AG10803 (cell line): ENCODE data around the gene CLEC4D.

ENCODE experiments used
- DNase-seq: peaks from one replicate; pipeline ENCODE4 v3.0.0; 2010; ENCODE audit warnings: low read depth
- H3K4me3 ChIP-seq: 2 replicates; pipeline ENCODE4 v1.5.1; 2011; ENCODE audit warnings: mild to moderate bottlenecking, low read length, control low read depth
- TF ChIP-seq, protein P1 (sequence below): conservative IDR thresholded peaks from 2 replicates; pipeline ENCODE4 v1.5.1; 2011; ENCODE audit warnings: mild to moderate bottlenecking, low read length, control low read depth, inconsistent platforms

Gene CLEC4D

DNA sequence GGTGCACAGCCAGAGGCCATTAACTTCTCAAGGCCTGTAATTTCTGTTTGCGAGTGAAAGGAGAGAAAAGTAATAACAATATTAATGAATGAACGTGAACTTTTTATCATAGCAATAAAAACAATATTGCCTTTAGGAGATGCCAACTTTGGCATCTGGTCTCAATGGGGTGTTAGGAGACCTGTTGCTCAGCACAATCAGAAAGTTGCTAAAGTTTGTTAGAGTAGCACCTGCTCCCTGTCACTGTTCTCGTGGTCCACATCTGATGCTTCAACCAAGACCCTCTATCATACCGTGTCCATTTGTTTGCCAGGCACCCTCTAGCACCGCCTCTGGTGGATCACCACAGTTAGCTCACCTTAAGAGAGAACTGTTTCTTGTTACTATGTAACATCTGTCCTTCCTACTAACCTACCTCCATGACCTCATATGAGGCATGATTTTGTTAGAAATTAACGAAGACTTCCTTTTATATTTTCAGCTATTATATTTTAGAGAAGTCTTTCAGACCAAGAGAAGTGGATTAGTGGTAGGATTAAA is 39.9 kb downstream of the CLEC4D start:
- H3K4me3 ChIP-seq, result no peak overlapping the region
- DNase-seq, result no peak
- TF ChIP-seq, protein P1, sequence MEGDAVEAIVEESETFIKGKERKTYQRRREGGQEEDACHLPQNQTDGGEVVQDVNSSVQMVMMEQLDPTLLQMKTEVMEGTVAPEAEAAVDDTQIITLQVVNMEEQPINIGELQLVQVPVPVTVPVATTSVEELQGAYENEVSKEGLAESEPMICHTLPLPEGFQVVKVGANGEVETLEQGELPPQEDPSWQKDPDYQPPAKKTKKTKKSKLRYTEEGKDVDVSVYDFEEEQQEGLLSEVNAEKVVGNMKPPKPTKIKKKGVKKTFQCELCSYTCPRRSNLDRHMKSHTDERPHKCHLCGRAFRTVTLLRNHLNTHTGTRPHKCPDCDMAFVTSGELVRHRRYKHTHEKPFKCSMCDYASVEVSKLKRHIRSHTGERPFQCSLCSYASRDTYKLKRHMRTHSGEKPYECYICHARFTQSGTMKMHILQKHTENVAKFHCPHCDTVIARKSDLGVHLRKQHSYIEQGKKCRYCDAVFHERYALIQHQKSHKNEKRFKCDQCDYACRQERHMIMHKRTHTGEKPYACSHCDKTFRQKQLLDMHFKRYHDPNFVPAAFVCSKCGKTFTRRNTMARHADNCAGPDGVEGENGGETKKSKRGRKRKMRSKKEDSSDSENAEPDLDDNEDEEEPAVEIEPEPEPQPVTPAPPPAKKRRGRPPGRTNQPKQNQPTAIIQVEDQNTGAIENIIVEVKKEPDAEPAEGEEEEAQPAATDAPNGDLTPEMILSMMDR, result no peak

DNA sequence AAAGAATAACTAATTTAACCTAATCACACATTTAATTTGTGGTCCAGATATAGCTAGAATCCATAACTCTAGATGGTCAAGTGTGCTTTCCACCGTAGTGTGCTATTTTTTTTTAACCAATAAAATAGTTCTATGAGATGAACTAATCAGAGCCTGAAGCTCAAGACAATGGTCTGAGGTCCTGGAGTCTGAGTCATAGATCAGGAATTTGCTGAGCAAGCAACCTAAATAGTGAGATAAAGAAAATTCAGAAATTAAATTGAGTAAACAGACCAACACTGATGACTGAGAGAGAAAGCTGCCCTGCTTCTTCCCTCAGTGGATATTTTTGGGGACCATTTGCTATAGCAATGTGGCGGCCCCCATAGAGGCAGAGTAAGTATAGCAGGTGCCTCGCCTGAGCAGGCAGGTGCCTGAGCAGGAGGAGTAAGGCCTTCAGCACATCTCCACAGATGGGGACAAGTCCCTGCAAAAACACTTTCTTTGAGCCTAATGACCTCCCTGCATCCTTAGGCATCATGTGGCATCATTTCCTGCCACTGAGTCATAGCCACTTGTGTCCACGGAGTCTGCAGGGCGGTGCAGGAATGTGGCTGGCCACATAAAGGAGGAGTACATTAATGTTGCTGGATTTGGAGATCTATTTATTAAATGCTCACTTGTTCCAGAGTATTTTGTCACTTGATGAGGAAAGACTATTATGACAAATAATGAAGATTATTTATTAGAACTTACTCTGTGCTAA is 41.3 kb downstream of the CLEC4D start:
- TF ChIP-seq, protein P1, result no peak
- H3K4me3 ChIP-seq, result no peak overlapping the region
- no peak for DNase-seq

DNA sequence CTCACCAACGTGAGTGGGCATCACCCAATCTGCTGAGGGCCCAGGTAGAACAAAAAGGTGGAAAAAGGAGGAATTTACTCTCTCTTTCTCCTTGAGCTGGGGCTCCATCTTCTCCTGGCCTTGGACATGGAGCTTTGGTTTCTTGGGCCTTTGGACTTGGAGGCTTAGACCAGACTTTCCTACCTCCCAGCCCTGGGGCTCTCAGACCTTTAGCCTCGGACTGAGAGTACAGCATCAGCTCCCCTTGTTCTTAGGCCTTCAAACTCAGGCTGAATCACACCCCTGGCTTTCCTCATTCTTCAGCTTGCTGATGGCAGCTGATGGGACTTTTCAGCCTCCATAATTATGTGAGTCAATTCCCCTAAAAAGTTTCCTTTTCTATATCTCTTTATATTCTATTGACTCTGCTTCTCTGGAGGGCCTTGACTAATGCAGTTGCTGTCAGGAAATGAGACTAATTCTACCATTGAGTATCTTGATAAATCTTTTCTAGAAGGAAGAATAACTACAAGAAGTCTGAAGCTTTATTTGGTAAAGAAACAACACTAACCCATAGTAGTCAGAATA is 43.3 kb downstream of the CLEC4D start:
- DNase-seq, result no peak
- no peak overlapping the region for H3K4me3 ChIP-seq
- TF ChIP-seq, protein P1, result no peak

DNA sequence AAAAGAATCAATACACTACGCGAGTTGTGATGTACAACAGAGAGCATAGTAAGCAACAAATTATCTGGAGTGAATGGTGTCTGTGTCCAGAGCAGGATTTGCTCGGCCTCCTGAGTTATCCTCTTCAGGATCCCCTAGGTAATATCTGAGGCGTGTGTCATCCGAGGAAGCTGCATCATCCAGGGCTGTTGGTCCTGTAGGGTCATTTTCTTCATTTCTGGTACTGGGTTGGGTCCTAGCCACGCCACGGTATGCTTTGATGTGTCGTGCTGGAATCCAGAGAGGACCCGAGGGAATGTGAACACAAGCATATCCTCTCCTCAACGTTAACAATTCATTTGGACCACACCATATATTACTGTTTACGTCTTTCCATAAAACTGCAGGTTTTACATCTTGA is 46.4 kb downstream of the CLEC4D start:
- TF ChIP-seq, protein P1, result no peak
- H3K4me3 ChIP-seq, result no peak overlapping the region
- no peak for DNase-seq

DNA sequence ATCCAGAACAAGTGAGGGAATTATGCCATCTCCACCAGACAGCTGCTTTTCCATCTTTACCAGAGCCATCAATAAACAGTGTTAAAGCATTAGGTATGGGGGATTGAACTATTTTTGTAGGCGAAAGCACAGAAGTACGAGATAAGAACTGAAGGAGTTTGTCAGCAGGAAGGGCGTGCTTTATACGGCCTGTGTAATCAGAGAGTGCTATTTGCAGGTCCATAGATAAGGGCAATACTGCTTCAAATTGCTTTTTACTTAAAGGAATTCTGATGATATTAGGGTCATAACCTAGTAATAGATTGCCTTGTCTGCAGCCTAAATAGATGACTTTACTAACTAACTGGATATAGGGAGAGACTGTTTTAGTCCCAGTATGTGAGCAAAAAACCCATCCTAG is 47.7 kb downstream of the CLEC4D start:
- no peak for DNase-seq
- no peak overlapping the region for H3K4me3 ChIP-seq
- TF ChIP-seq, protein P1, result no peak

DNA sequence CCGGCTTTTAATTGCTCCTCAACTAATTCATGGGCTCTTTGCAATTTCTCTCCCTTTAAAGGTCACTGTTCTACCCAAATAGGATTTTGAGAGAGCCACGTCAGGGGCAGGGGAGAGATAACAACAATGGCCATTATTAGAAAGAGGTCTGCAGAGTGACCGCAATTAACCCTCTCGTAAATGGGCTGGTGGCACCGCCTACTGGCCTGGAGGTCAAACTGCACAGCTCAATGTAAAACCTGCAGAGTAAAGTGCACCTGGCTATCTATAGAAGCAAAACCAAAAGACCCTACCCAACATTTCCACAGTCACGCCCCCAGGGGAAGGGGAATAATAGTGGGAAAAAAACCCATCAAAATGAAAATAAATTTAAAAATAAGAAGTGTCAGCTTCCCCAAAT is 49.0 kb downstream of the CLEC4D start:
- DNase-seq, result no peak
- TF ChIP-seq, protein P1, result no peak
- H3K4me3 ChIP-seq, result no peak overlapping the region

DNA sequence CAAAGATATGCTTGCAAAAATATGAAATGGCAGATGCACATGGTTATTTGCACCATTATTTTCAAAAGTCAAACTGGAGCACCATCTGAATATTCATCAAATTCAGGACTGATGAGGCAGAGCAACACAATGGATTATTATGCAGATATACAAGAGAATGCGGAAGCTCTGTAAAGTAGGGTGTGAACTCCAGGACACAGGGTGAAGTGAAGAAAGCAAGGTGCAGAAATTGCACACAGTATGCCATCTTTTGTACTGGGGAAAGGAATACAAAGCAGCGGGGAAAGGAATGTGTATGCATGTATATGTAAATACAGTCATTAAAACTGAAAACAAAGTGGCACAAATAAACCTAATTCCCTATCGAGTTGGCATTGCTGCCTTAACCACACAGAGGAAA is 50.1 kb downstream of the CLEC4D start:
- TF ChIP-seq, protein P1, result no peak
- no peak for DNase-seq
- no peak overlapping the region for H3K4me3 ChIP-seq
